ENCODE measurements around the gene NXT2. TPM values are rescaled to one million over a fixed set of nuclear protein-coding genes. Genes with fewer than 3 reads are reported as not detected.

The NXT2 gene
- total and polyA plus RNA-seq, 9 of the 15 experiments (the other 6 are each of a cell fraction or from before 2014, with no cell fraction given) = 6.1 to 29.6 (median 14.2) TPM

GRCh38 chrX:109536439-109537323, at the start of gene NXT2 (continued):
- TF ChIP-seq HDAC3 (IDR thresholded peaks at IDR 0.05; ENCODE audit: borderline replicate concordance, partially characterized antibody) (peak; percentile 11), RBBP5 (IDR thresholded peaks at IDR 0.05; ENCODE audit: borderline replicate concordance, insufficient read depth, low read length, poor library complexity, severe bottlenecking) (peak; percentile 53), XRCC5 (IDR thresholded peaks at IDR 0.05; ENCODE audit: low read depth, low read length) (no peak; the same call in 1 of the 2 replicates), ZMIZ1 (IDR thresholded peaks at IDR 0.05; ENCODE audit: low read depth in 2 of 2, low read length in 2 of 2) (peak in 1 of 2 experiments; percentile 44; a peak in 1 of 4 replicates), SMARCA4 (IDR thresholded peaks at IDR 0.05) (no peak), HES1 (IDR thresholded peaks at IDR 0.05; ENCODE audit: low read depth) (no peak), C11orf30 (IDR thresholded peaks at IDR 0.05; ENCODE audit: low read depth) (peak; percentile 99), NKRF (IDR thresholded peaks at IDR 0.05; ENCODE audit: borderline replicate concordance) (peak; percentile 62; the same call in 1 of the 2 replicates), TFAM (CRISPR knock-in tag; conservative IDR thresholded peaks at IDR 0.05) (no peak), GATA2 (CRISPR knock-in tag; IDR thresholded peaks at IDR 0.05) (no peak), CREB5 (CRISPR knock-in tag; IDR thresholded peaks at IDR 0.05) (no peak), ZNF512 (tag; IDR thresholded peaks at IDR 0.05) (no peak), NR2C2 (CRISPR knock-in tag; IDR thresholded peaks at IDR 0.05) (no peak), NR2C2 (tag; IDR thresholded peaks at IDR 0.05) (peak; percentile 59; the same call in 1 of the 2 replicates), ZNF175 (CRISPR knock-in tag; IDR thresholded peaks at IDR 0.05; ENCODE audit: low read depth) (no peak), SAFB2 (IDR thresholded peaks at IDR 0.05; ENCODE audit: borderline replicate concordance, low read depth, low read length, severe bottlenecking) (no peak), PHB2 (IDR thresholded peaks at IDR 0.05; ENCODE audit: low read depth) (peak; percentile 51; the same call in 1 of the 2 replicates)
